ENCODE data around the gene LRRD1. TPM values are rescaled to one million over a fixed set of nuclear protein-coding genes. Genes with fewer than 3 reads are reported as not detected.
A peak's percentile ranks its signal among the peaks of the same experiment; 100 is the strongest.
"Not testable (repeated sequence)": the region's sequence is repeated elsewhere in the genome, so short reads cannot be mapped to it uniquely, and the experiment has no call there.

Gene LRRD1
- total and polyA plus RNA-seq, 12 donors, result 0.08 to 0.18 (median 0.12) TPM; not detected in 8

DNA sequence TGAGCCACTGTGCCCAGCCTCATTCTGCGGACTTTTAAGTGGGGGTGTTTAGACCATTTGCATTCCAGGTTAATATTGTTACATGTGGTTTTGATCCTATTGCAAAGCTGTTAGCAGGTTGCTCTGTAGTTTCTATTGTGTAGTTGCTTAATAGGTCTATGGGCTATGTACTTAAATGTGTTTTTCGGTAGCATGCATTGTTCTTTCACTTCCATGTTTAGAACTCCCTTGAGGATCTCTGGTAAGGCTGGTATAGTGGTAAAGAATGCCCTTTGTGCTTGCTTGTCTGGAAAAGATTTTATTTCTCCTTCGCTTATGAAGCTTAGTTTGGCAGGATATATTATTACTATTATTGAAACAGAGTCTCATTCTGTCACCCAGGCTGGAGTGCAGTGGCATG, 13.4 kb upstream of the LRRD1 start:
- intact Hi-C loops (cut with DNase I), result loop anchor here in 1 of 10 donors (1.0 kb wide), 1 partner anchor 150 kb away; no protein-coding TSS in a partner anchor
- TF ChIP-seq CTCF (IDR thresholded peaks at IDR 0.05), result no peak
- no peaks in the 10 kb centered on the region for H3K4me1 ChIP-seq
- no peaks in the 10 kb centered on the region for H3K27me3 ChIP-seq
- WGBS, 2 donors, result 94 to 96% methylated on average over 3 of the region's 3 CpGs
- peaks cover 0 to 37% (median 0%) of the 10 kb centered on the region in 9 donors for H3K36me3 ChIP-seq
- ATAC-seq, result no peak
- no peak overlapping the region for H3K27ac ChIP-seq
- H3K9me3 ChIP-seq, result peaks cover 0 to 58% (median 4%) of the 10 kb centered on the region in 11 donors
- no peak overlapping the region for H3K4me3 ChIP-seq
- no peak for DNase-seq

GRCh38 chr7:92189246-92189645, 10.3 kb upstream of the LRRD1 start:
- ATAC-seq; H3K4me1 ChIP-seq; intact Hi-C loops (cut with DNase I); DNase-seq; H3K27me3 ChIP-seq; H3K4me3 ChIP-seq; H3K27ac ChIP-seq: not testable (repeated sequence)
- WGBS, 2 donors, result 94 to 96% methylated on average over 15 of the region's 15 CpGs
- Histone ChIP-seq H3K36me3 (peaks cover 0 to 12% (median 0%) of the 10 kb centered on the region in 9 donors), H3K9me3 (peaks cover 0 to 66% (median 4%) of the 10 kb centered on the region in 11 donors)

GRCh38 chr7:92184294-92184693, 5.4 kb upstream of the LRRD1 start:
- ATAC-seq, result not testable (repeated sequence)

DNA sequence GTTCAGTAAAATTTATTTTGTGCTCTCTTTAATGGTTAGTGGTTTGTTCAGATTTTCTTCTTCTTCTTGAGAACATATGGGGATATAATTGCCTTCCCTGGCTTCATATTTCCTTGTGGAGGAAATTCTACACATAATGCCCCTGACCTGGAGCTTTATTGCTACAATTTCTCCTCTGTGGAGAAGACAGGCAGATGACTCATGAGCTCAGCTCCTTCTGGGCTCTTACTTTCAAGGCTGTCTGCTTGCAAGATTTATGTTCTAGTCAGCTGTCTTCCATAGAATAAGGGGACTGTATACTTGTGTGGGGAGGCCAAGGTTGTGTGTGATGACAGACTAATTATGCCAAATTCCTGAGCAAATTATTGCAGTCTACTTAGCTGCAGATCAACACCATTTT, 1.6 kb downstream of the LRRD1 start:
- no peak for ATAC-seq
- H3K36me3 ChIP-seq, result no peaks in the 10 kb centered on the region
- no peak for TF ChIP-seq CTCF (IDR thresholded peaks at IDR 0.05)
- intact Hi-C loops (cut with DNase I), result loop anchor here in 3 of 10 donors (5.0 to 10.0 kb wide), 2 partner anchors 267 to 270 kb away; partner anchors contain the start of gene GATAD1 (in 3 of the 3)
- peaks cover 0 to 14% (median 0%) of the 10 kb centered on the region in 9 donors for H3K4me1 ChIP-seq
- no peak for DNase-seq
- no peak overlapping the region for H3K4me3 ChIP-seq
- no peaks in the 10 kb centered on the region for H3K27me3 ChIP-seq
- no peak overlapping the region for H3K27ac ChIP-seq
- H3K9me3 ChIP-seq, result no peaks in the 10 kb centered on the region

More at GRCh38 chr7:92184294-92184693, 5.4 kb upstream of the LRRD1 start:
- H3K27ac ChIP-seq; H3K27me3 ChIP-seq; H3K4me3 ChIP-seq; intact Hi-C loops (cut with DNase I); H3K36me3 ChIP-seq; DNase-seq; H3K4me1 ChIP-seq: not testable (repeated sequence)
- WGBS, 2 donors, result 85 to 96% methylated on average over 1 of the region's 1 CpG
- H3K9me3 ChIP-seq, result peaks cover 0 to 42% (median 4%) of the 10 kb centered on the region in 11 donors

DNA sequence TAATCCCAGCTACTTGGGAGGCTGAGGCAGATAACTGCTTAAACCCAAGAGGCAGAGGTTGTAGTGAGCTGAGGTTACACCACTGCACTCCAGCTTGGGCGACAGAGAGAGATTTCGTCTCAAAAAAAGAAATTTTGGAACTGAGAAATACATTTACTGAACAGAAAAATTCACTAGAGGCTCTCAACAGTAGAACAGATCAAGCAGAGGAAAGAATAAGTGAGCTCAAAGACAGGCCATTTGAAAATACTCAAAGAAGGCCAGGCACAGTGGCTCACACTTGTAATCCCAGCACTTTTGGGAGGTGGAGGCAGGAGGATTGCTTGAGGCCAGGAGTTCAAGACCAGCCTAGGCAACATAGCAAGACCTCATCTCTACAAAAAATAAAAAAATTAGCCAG, 9.4 kb downstream of the LRRD1 start:
- peaks cover 0 to 12% (median 0%) of the 10 kb centered on the region in 11 donors for H3K9me3 ChIP-seq
- ATAC-seq; H3K4me1 ChIP-seq; H3K4me3 ChIP-seq; DNase-seq; H3K36me3 ChIP-seq; intact Hi-C loops (cut with DNase I); H3K27ac ChIP-seq; H3K27me3 ChIP-seq: not testable (repeated sequence)
- 84 to 86% methylated on average over 2 of the region's 2 CpGs for WGBS, 2 donors

- no peak for TF ChIP-seq CTCF (IDR thresholded peaks at IDR 0.05)
- H3K36me3 ChIP-seq, result no peaks in the 10 kb centered on the region
- intact Hi-C loops (cut with DNase I), result no loop called here
- no peaks in the 10 kb centered on the region for H3K9me3 ChIP-seq
- 58 to 71% methylated on average over 1 of the region's 1 CpG for WGBS, 2 donors
- no peak overlapping the region for H3K4me3 ChIP-seq
- H3K27ac ChIP-seq, result no peak overlapping the region
- DNase-seq (no peak), ATAC-seq (peak in 3 of 8 donors; percentile 39 to 51 (median 41))
- no peaks in the 10 kb centered on the region for H3K27me3 ChIP-seq
- H3K4me1 ChIP-seq, result no peaks in the 10 kb centered on the region
Measured at GRCh38 chr7:92161271-92161670, 17.7 kb downstream of the LRRD1 start.

Measured in heart right ventricle (tissue), 16 donors.